H9 (cell line): ENCODE data around the gene USP9X. TPM values are rescaled to one million over a fixed set of nuclear protein-coding genes. Genes with fewer than 3 reads are reported as not detected.
"Not testable (repeated sequence)": the region's sequence is repeated elsewhere in the genome, so short reads cannot be mapped to it uniquely, and the experiment has no call there.

Source experiments
- DNase-seq: peaks from one replicate; pipeline ENCODE4 v3.0.0-alpha.2; 2017
- H2AFZ ChIP-seq: one replicate; pipeline ENCODE4 v1.6.1; 2013; ENCODE audit warnings: mild to moderate bottlenecking, low read length, control low read depth, moderate library complexity
- H2AK5ac ChIP-seq: 2 replicates; pipeline ENCODE4 v1.6.1; 2013; ENCODE audit warnings: low read length, control low read depth, mixed read lengths; ENCODE audit not compliant: insufficient read length
- H2BK120ac ChIP-seq: one replicate; pipeline ENCODE4 v1.6.1; 2013; ENCODE audit warnings: low read depth, mild to moderate bottlenecking, low read length, control low read depth, inconsistent platforms; ENCODE audit not compliant: poor library complexity, severe bottlenecking
- H2BK12ac ChIP-seq: 2 replicates; pipeline ENCODE4 v1.6.1; 2013; ENCODE audit warnings: low read length, control low read depth, mixed read lengths, low read depth; ENCODE audit not compliant: insufficient read length
- H2BK15ac ChIP-seq: 2 replicates; pipeline ENCODE4 v1.6.1; 2013; ENCODE audit warnings: low read depth, low read length, control low read depth
- H2BK20ac ChIP-seq: one replicate; pipeline ENCODE4 v1.6.1; 2013; ENCODE audit warnings: low read depth, mild to moderate bottlenecking, low read length, control low read depth, inconsistent platforms; ENCODE audit not compliant: poor library complexity, severe bottlenecking
- H2BK5ac ChIP-seq: 2 replicates; pipeline ENCODE4 v1.6.1; 2013; ENCODE audit warnings: low read length, control low read depth, mixed read lengths; ENCODE audit not compliant: insufficient read length
- H3K14ac ChIP-seq: 2 replicates; pipeline ENCODE4 v1.6.1; 2013; ENCODE audit warnings: low read length, control low read depth; ENCODE audit not compliant: insufficient read depth
- H3K18ac ChIP-seq: 2 replicates; pipeline ENCODE4 v1.6.1; 2013; ENCODE audit warnings: low read depth, mild to moderate bottlenecking, mixed read lengths, low read length, control low read depth; ENCODE audit not compliant: insufficient read length
- H3K23ac ChIP-seq: 2 replicates; pipeline ENCODE4 v1.6.1; 2013; ENCODE audit warnings: low read length, control low read depth, mixed read lengths, low read depth; ENCODE audit not compliant: insufficient read length
- H3K23me2 ChIP-seq: 2 replicates; pipeline ENCODE4 v1.6.1; 2013; ENCODE audit warnings: low read depth, mild to moderate bottlenecking, mixed read lengths, low read length, control low read depth; ENCODE audit not compliant: insufficient read length, poor library complexity, severe bottlenecking
- H3K27ac ChIP-seq: 2 replicates; pipeline ENCODE4 v1.5.1; 2013; ENCODE audit warnings: low read length, control low read depth, mixed read lengths, low read depth; ENCODE audit not compliant: insufficient read length
- H3K27me3 ChIP-seq: 2 replicates; pipeline ENCODE4 v1.6.1; 2013; ENCODE audit warnings: low read length, control low read depth, inconsistent platforms; ENCODE audit not compliant: insufficient read depth
- H3K4ac ChIP-seq: 2 replicates; pipeline ENCODE4 v1.6.1; 2013; ENCODE audit warnings: low read depth, mild to moderate bottlenecking, control low read depth, inconsistent platforms, low read length, moderate library complexity
- H3K4me1 ChIP-seq: 2 replicates; pipeline ENCODE4 v1.6.1; 2013; ENCODE audit warnings: low read length, control low read depth, inconsistent platforms; ENCODE audit not compliant: insufficient read depth
- H3K4me2 ChIP-seq: 2 replicates; pipeline ENCODE4 v1.6.1; 2013; ENCODE audit warnings: low read length, control low read depth, mixed read lengths; ENCODE audit not compliant: insufficient read length, insufficient read depth
- H3K56ac ChIP-seq: 2 replicates; pipeline ENCODE4 v1.6.1; 2013; ENCODE audit warnings: low read depth, mild to moderate bottlenecking, mixed read lengths, low read length, control low read depth; ENCODE audit not compliant: insufficient read length
- H3K79me1 ChIP-seq: 2 replicates; pipeline ENCODE4 v1.6.1; 2013; ENCODE audit warnings: low read depth, mild to moderate bottlenecking, moderate library complexity, low read length, control low read depth, inconsistent platforms; ENCODE audit not compliant: insufficient read depth, poor library complexity, severe bottlenecking
- H3K79me2 ChIP-seq: 2 replicates; pipeline ENCODE4 v1.6.1; 2013; ENCODE audit warnings: low read length, control low read depth, inconsistent platforms; ENCODE audit not compliant: insufficient read depth
- H3K9ac ChIP-seq: 2 replicates; pipeline ENCODE4 v1.6.1; 2013; ENCODE audit warnings: low read length, control low read depth, mixed read lengths; ENCODE audit not compliant: insufficient read length; ENCODE audit errors: extremely low read depth
- H3K9me3 ChIP-seq: one replicate; pipeline ENCODE4 v1.6.1; 2013; ENCODE audit warnings: low read depth, low read length, inconsistent platforms; ENCODE audit not compliant: control insufficient read depth
- H3T11ph ChIP-seq: one replicate; pipeline ENCODE4 v1.6.1; 2013; ENCODE audit warnings: mild to moderate bottlenecking, low read length, control low read depth, inconsistent platforms
- H4K20me1 ChIP-seq: one replicate; pipeline ENCODE4 v1.6.1; 2013; ENCODE audit not compliant: control insufficient read depth, insufficient read length, insufficient read depth
- H4K5ac ChIP-seq: 2 replicates; pipeline ENCODE4 v1.6.1; 2013; ENCODE audit warnings: low read depth, mild to moderate bottlenecking, mixed read lengths, low read length, control low read depth; ENCODE audit not compliant: insufficient read length
- H4K8ac ChIP-seq: replicated peaks from 2 replicates; pipeline ENCODE4 v1.6.1; 2013; ENCODE audit warnings: low read length, control low read depth, mixed read lengths, low read depth; ENCODE audit not compliant: insufficient read length
- H4K91ac ChIP-seq: 2 replicates; pipeline ENCODE4 v1.6.1; 2013; ENCODE audit warnings: low read depth, mild to moderate bottlenecking, moderate library complexity, mixed read lengths, low read length, control low read depth; ENCODE audit not compliant: insufficient read length
- H3K27ac Mint-ChIP-seq, 3 experiments: 2 replicates in 2 of 3; 3 replicates in 1 of 3; pipeline ENCODE4 v1.8.0; 2020 to 2021; ENCODE audit warnings: mixed read lengths in 3 of 3, mild to moderate bottlenecking in 1 of 3, moderate library complexity in 1 of 3
- H3K27me3 Mint-ChIP-seq: 2 replicates; pipeline ENCODE4 v1.8.0; 2021; ENCODE audit warnings: low read depth, mild to moderate bottlenecking, moderate library complexity, mixed read lengths
- H3K36me3 Mint-ChIP-seq, 3 experiments: 2 replicates in 2 of 3; 3 replicates in 1 of 3; pipeline ENCODE4 v1.8.0; 2020 to 2021; ENCODE audit warnings: low read depth in 3 of 3, mixed read lengths in 3 of 3; ENCODE audit not compliant: insufficient read depth in 1 of 3
- H3K4me1 Mint-ChIP-seq, 2 experiments: 2 replicates each; pipeline ENCODE4 v1.8.0; 2020; ENCODE audit warnings: mixed read lengths in 2 of 2
- H3K4me3 Mint-ChIP-seq, 2 experiments: 2 replicates in 1 of 2; 3 replicates in 1 of 2; pipeline ENCODE4 v1.8.0; 2020 to 2021; ENCODE audit warnings: mild to moderate bottlenecking in 2 of 2, mixed read lengths in 2 of 2, moderate library complexity in 1 of 2
- H3K9me3 Mint-ChIP-seq, 2 experiments: 2 replicates in 1 of 2; 3 replicates in 1 of 2; pipeline ENCODE4 v1.8.0; 2020; ENCODE audit warnings: mild to moderate bottlenecking in 2 of 2, mixed read lengths in 2 of 2, moderate library complexity in 1 of 2
- CTCF ChIP-seq: fragments of 200-600 bp; sonication (generic); conservative IDR thresholded peaks from 3 replicates; pipeline ENCODE4 v1.8.0; 2021; ENCODE audit warnings: antibody characterized with exemption, mild to moderate bottlenecking
- WGBS: extraction: QIAGEN DNeasy Blood & Tissue Kit; methylation state at CpG from one replicate; pipeline ENCODE4 v1.1.7; 2013; ENCODE audit warnings: missing lambda C conversion rate, low lambda C conversion rate, mixed read lengths; ENCODE audit not compliant: insufficient read length; ENCODE audit errors: extremely low coverage; 5-methylcytosine and 5-hydroxymethylcytosine counted together
- total RNA-seq: library from RNA; stranded (reverse); gene quantifications from 2 replicates; pipeline ENCODE4 v1.2.1, GENCODE V29; 2021

Gene USP9X
- total RNA-seq, 1 experiment from 2014 or later: 284 TPM

DNA sequence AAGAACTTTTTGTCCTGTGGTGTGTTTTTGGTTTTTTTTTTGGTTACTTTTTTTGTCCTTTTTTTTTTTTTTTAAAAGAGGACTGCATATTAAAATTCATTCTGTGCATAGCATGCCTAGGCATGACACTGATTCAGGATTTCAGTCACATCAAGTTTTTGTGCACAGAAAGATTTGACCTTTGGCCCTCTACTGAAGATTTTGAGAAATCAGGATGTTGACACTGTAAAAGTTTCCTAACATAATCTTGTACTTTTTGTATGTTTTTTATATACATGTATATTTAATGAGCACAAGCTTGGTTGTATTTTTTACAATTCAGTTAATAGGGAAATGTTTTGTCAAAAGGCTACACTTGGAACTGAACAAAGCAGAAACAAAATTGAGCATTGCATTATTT lies 148.7 kb downstream of the USP9X start:
- H3K23ac ChIP-seq: no peak overlapping the region
- no peaks in the 10 kb centered on the region for H3K9me3 ChIP-seq
- TF ChIP-seq CTCF: no peak
- no peak overlapping the region for H3K56ac ChIP-seq
- no peaks in the 10 kb centered on the region for H3K79me1 ChIP-seq
- H3K14ac ChIP-seq: no peak overlapping the region
- H3K4me1 Mint-ChIP-seq: peaks cover 3 to 4% of the 10 kb centered on the region in 2 experiments; a peak in 2 of 4 replicates
- H3T11ph ChIP-seq: no peak overlapping the region
- no peak overlapping the region for H4K5ac ChIP-seq
- H3K27me3 Mint-ChIP-seq: no peaks in the 10 kb centered on the region
- no peak overlapping the region for H2AFZ ChIP-seq
- no peak overlapping the region for H2BK120ac ChIP-seq
- H4K91ac ChIP-seq: no peak overlapping the region
- peaks cover 3% of the 10 kb centered on the region; the same call in 1 of the 2 replicates for H3K4me1 ChIP-seq
- no peak overlapping the region for H2AK5ac ChIP-seq
- no peak overlapping the region for H3K4me2 ChIP-seq
- H2BK5ac ChIP-seq: no peak overlapping the region
- H2BK12ac ChIP-seq: no peak overlapping the region
- no peaks in the 10 kb centered on the region for H3K27me3 ChIP-seq
- H3K36me3 Mint-ChIP-seq: peaks cover 18 to 54% (median 40%) of the 10 kb centered on the region in 3 experiments
- no peak for DNase-seq
- H3K9ac ChIP-seq: no peak overlapping the region
- H3K27ac Mint-ChIP-seq: 0 out of 7 replicates have a peak overlapping the region, but pooled peaks of 1 of the 3 experiments have one; percentile 31
- H3K27ac ChIP-seq: no peak overlapping the region
- no peak overlapping the region for H3K4me3 Mint-ChIP-seq
- no peak overlapping the region for H3K4ac ChIP-seq
- H4K20me1 ChIP-seq: no peaks in the 10 kb centered on the region
- peaks cover 34 to 43% of the 10 kb centered on the region in 2 experiments for H3K9me3 Mint-ChIP-seq
- H3K23me2 ChIP-seq: no peaks in the 10 kb centered on the region
- no peaks in the 10 kb centered on the region for H3K79me2 ChIP-seq
- H2BK15ac ChIP-seq: no peak overlapping the region
- H2BK20ac ChIP-seq: no peak overlapping the region
- H4K8ac ChIP-seq: no peak overlapping the region
- no peak overlapping the region for H3K18ac ChIP-seq

DNA sequence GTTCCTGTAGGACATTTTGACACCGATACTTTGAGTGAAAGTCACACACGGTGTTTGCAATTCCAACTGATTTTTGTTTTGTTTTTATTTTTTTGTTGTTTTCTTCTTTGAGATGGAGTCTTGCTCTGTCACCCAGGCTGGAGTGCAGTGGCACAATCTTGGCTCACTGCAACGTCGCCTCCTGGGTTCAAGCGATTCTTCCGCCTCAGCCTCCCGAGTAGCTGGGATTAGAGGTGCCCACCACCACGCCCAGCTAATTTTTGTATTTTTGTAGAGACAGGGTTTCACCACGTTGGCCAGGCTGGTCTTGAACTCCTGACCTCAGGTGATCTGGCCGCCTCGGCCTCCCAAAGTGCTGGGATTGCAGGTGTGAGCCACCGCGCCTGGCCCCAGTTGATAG lies 149.2 kb downstream of the USP9X start:
- not testable (repeated sequence) for H3K23me2 ChIP-seq, H3K4me1 ChIP-seq, H4K8ac ChIP-seq, H3K9ac ChIP-seq, H3K9me3 ChIP-seq, H4K5ac ChIP-seq, H3K4me3 Mint-ChIP-seq, H3K56ac ChIP-seq, H2BK5ac ChIP-seq, H2AFZ ChIP-seq, H3K4ac ChIP-seq, DNase-seq, H3T11ph ChIP-seq, H2AK5ac ChIP-seq, H3K79me1 ChIP-seq, H3K27ac ChIP-seq, H4K20me1 ChIP-seq, H3K14ac ChIP-seq, H2BK120ac ChIP-seq, H4K91ac ChIP-seq, H3K23ac ChIP-seq, H3K79me2 ChIP-seq, H3K18ac ChIP-seq, H2BK12ac ChIP-seq, H3K4me1 Mint-ChIP-seq, H3K27me3 ChIP-seq, H3K4me2 ChIP-seq, H2BK20ac ChIP-seq, H2BK15ac ChIP-seq, H3K27me3 Mint-ChIP-seq
- Mint-ChIP-seq H3K9me3 (peaks cover 36 to 42% of the 10 kb centered on the region in 2 experiments), H3K27ac (peak overlapping the region in 1 of 3 experiments; percentile 48; a peak in 2 of 7 replicates), H3K36me3 (peaks cover 15 to 51% (median 36%) of the 10 kb centered on the region in 3 experiments)
- no CpG with 5 or more reads among the region's 13 CpGs for WGBS
